Breast epithelium (tissue), 3 donors: Measurements from ENCODE around the gene PLPPR5.

Experiments used
- POLR2A ChIP-seq: fragments of 450-650 bp; IDR thresholded peaks from one replicate; pipeline ENCODE4 v1.6.1; 2016; ENCODE audit warnings: antibody characterized with exemption, mild to moderate bottlenecking, moderate library complexity
- POLR2AphosphoS5 ChIP-seq, 3 donors: sonication (generic); formaldehyde crosslinking; IDR thresholded peaks; one replicate each; pipeline ENCODE4 v1.6.1; 2017; ENCODE audit warnings: antibody characterized with exemption in 3 of 3
- TF ChIP-seq, protein P1 (sequence below), 3 donors: fragments of 450-650 bp; IDR thresholded peaks; one replicate each; pipeline ENCODE4 v1.5.1; 2016 to 2017; ENCODE audit warnings: antibody characterized with exemption in 3 of 3, mild to moderate bottlenecking in 3 of 3, moderate library complexity in 3 of 3

DNA sequence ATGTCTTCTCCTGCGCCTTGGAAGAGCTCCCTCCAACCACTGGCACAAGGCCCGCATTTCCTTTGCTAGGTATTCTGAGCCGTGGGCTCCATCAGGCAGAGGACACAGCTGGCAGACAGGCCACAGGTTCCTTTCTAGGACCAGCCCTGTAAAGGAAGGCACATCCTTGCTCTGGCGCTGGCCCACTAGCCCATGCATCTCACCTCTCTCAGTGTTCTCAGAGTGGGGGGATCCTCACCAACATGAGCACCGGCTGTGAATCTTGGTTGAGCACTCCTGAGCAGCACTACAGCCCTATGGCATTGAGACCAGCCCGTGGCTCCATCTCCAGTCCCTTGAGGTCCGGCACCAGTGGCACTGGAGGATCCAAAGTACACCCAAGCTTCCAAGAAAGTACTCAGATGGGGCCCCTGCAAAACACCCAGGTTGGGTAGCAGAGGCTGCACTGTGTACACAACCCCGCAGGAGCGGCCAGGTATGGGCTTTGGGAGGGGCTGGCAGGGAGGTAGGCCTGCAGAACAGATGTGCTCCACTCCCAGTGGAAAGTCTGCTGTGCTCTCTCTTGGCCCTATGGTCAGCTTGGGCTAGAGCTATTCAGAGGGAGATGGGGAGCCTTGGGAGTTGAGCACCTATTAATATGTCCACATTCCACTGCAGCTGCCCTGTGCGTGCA is 47.1 kb upstream of the PLPPR5 start:
- TF ChIP-seq, protein P1, sequence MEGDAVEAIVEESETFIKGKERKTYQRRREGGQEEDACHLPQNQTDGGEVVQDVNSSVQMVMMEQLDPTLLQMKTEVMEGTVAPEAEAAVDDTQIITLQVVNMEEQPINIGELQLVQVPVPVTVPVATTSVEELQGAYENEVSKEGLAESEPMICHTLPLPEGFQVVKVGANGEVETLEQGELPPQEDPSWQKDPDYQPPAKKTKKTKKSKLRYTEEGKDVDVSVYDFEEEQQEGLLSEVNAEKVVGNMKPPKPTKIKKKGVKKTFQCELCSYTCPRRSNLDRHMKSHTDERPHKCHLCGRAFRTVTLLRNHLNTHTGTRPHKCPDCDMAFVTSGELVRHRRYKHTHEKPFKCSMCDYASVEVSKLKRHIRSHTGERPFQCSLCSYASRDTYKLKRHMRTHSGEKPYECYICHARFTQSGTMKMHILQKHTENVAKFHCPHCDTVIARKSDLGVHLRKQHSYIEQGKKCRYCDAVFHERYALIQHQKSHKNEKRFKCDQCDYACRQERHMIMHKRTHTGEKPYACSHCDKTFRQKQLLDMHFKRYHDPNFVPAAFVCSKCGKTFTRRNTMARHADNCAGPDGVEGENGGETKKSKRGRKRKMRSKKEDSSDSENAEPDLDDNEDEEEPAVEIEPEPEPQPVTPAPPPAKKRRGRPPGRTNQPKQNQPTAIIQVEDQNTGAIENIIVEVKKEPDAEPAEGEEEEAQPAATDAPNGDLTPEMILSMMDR (IDR thresholded peaks at IDR 0.05), result no peak
- TF ChIP-seq POLR2A (no peak), POLR2AphosphoS5 (IDR thresholded peaks at IDR 0.05) (no peak)
